DOHH2 (cell line): Measurements from ENCODE around the gene PSMD3.

Experiments used
- H3F3A ChIP-seq: fragments of 200-600 bp; sonication (generic), shearing (Covaris generic); 2 replicates; pipeline ENCODE4 v1.6.0; 2016; ENCODE audit warnings: antibody characterized with exemption, mild to moderate bottlenecking; ENCODE audit not compliant: control insufficient read depth, insufficient read depth
- H3K27ac ChIP-seq: fragments of 200-600 bp; sonication (generic); 2 replicates; pipeline ENCODE4 v1.5.1; 2014; ENCODE audit warnings: low read depth, mild to moderate bottlenecking, low read length, moderate library complexity
- H3K27me3 ChIP-seq: fragments of 200-600 bp; sonication (generic); 2 replicates; pipeline ENCODE4 v1.6.1; 2014; ENCODE audit warnings: mild to moderate bottlenecking, low read length, mixed read lengths; ENCODE audit not compliant: control insufficient read depth
- H3K36me3 ChIP-seq: fragments of 200-600 bp; sonication (generic); 2 replicates; pipeline ENCODE4 v1.6.1; 2014; ENCODE audit warnings: mild to moderate bottlenecking, low read length, moderate library complexity, mixed read lengths; ENCODE audit not compliant: control insufficient read depth
- H3K4me1 ChIP-seq: fragments of 200-600 bp; sonication (generic); 2 replicates; pipeline ENCODE4 v1.6.1; 2014; ENCODE audit warnings: mild to moderate bottlenecking, low read length, mixed read lengths; ENCODE audit not compliant: control insufficient read depth
- H3K4me2 ChIP-seq: fragments of 200-600 bp; sonication (generic); 2 replicates; pipeline ENCODE4 v1.6.0; 2014; ENCODE audit warnings: mild to moderate bottlenecking, low read length, moderate library complexity
- H3K4me3 ChIP-seq: fragments of 200-600 bp; sonication (generic); 2 replicates; pipeline ENCODE4 v1.5.1; 2014; ENCODE audit warnings: mild to moderate bottlenecking, low read length, mixed read lengths
- H3K79me2 ChIP-seq: fragments of 200-600 bp; sonication (generic); 2 replicates; pipeline ENCODE4 v1.6.1; 2014; ENCODE audit warnings: mild to moderate bottlenecking, low read length, mixed read lengths; ENCODE audit not compliant: control insufficient read depth
- H3K9me2 ChIP-seq: fragments of 200-600 bp; sonication (generic); replicated peaks from 2 replicates; pipeline ENCODE4 v1.6.1; 2014; ENCODE audit warnings: mild to moderate bottlenecking, low read length, mixed read lengths; ENCODE audit not compliant: control insufficient read depth
- H3K9me3 ChIP-seq: fragments of 200-600 bp; sonication (generic); 2 replicates; pipeline ENCODE4 v1.6.1; 2014; ENCODE audit warnings: antibody characterized with exemption, low read length, mixed read lengths; ENCODE audit not compliant: control insufficient read depth, insufficient read depth
- H4K20me1 ChIP-seq: fragments of 200-600 bp; sonication (generic); 2 replicates; pipeline ENCODE4 v1.6.0; 2014; ENCODE audit warnings: low read depth, mild to moderate bottlenecking, antibody characterized with exemption, low read length, moderate library complexity; ENCODE audit not compliant: control insufficient read depth, insufficient read depth
- EZH2phosphoT487 ChIP-seq: fragments of 200-600 bp; sonication (generic); IDR thresholded peaks from 2 replicates; pipeline ENCODE4 v1.6.1; 2017; ENCODE audit warnings: borderline replicate concordance, mild to moderate bottlenecking, antibody characterized with exemption, low read length, moderate library complexity, mixed read lengths
- TF ChIP-seq, protein P1 (sequence below): fragments of 200-600 bp; sonication (generic); IDR thresholded peaks from one replicate; pipeline ENCODE4 v1.5.1; 2014; ENCODE audit warnings: antibody characterized with exemption, mild to moderate bottlenecking, low read depth, low read length; ENCODE audit not compliant: poor library complexity, severe bottlenecking

The PSMD3 gene

DNA sequence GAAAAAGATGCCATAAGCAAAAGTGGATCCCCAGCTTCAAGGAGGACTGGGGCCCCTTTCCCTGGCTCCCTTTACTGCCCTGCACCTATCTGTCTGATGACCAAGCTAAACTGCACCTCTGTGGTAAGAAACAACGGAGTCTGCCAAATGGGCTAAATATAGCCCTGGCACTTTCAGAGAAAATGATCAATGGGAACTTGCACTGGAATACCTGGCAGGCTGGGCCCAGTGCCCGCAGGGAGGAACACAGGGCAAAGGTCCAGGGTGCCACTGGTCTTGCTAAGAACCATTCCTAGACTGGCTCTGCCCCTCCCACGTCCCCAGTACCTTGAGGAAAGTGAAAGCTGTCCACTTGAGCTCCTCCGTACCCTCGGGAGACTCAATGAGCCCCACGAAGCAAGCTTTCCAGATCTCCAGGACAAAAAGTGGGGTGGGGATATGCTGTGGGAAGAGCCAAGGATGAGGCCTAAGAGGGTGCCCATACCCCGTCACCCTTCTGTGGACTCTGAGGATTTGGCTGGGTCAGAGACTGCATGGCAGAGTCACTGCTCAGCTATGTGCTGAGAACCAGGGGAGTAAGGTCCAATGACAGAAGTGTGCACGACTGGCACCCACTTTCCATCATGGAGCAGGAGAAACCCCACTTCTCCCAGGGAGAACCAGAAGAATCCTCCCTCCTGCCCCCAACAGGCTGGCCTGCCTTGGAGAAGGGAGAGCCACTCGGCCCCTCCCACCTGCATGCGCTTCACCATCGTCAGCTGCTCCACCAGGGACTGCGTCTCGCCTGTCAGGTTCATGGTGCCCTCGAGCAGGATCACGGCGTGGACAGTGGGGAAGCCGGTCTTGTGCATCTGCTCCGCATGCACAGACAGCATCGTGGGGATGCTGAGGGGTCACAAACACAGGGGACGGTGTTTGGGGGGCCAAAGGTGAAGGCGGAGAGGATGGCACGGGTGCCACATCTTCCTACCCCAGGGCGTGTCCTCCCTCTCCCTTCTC lies 52.0 kb downstream of the PSMD3 start:
- H4K20me1 ChIP-seq, result no peaks in the 10 kb centered on the region
- H3K9me3 ChIP-seq, result no peaks in the 10 kb centered on the region
- no peaks in the 10 kb centered on the region for H3K27me3 ChIP-seq
- H3K4me1 ChIP-seq, result no peaks in the 10 kb centered on the region
- H3K4me2 ChIP-seq, result no peak overlapping the region
- TF ChIP-seq EZH2phosphoT487, result no peak
- TF ChIP-seq, protein P1, sequence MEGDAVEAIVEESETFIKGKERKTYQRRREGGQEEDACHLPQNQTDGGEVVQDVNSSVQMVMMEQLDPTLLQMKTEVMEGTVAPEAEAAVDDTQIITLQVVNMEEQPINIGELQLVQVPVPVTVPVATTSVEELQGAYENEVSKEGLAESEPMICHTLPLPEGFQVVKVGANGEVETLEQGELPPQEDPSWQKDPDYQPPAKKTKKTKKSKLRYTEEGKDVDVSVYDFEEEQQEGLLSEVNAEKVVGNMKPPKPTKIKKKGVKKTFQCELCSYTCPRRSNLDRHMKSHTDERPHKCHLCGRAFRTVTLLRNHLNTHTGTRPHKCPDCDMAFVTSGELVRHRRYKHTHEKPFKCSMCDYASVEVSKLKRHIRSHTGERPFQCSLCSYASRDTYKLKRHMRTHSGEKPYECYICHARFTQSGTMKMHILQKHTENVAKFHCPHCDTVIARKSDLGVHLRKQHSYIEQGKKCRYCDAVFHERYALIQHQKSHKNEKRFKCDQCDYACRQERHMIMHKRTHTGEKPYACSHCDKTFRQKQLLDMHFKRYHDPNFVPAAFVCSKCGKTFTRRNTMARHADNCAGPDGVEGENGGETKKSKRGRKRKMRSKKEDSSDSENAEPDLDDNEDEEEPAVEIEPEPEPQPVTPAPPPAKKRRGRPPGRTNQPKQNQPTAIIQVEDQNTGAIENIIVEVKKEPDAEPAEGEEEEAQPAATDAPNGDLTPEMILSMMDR, result no peak
- H3K27ac ChIP-seq, result no peak overlapping the region
- no peaks in the 10 kb centered on the region for H3K9me2 ChIP-seq
- H3K4me3 ChIP-seq, result no peak overlapping the region
- no peaks in the 10 kb centered on the region for H3F3A ChIP-seq
- peaks cover 51% of the 10 kb centered on the region for H3K36me3 ChIP-seq
- H3K79me2 ChIP-seq, result no peaks in the 10 kb centered on the region

DNA sequence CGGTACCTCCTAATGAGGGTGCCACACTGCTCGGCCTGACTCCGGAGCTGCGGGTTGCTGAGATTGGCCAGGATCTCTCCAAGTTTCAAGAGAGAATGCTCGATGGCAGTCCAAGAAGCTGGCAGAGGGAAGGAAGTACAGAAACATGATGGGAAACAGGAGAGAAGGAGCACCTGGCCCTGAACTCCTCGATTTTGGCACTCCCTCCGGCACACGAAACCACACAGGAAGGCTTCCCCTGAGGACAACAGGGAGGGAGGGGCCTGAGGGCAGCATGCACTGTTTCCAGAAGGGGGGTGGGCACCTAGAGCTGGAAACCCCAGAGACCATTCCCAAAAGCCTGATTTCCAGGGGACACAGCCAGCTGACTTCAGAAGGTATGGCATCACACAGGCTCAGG lies 52.7 kb downstream of the PSMD3 start:
- H3F3A ChIP-seq, result no peaks in the 10 kb centered on the region
- H3K4me2 ChIP-seq, result no peak overlapping the region
- H3K27ac ChIP-seq, result no peak overlapping the region
- no peaks in the 10 kb centered on the region for H4K20me1 ChIP-seq
- no peaks in the 10 kb centered on the region for H3K4me1 ChIP-seq
- peaks cover 51% of the 10 kb centered on the region for H3K36me3 ChIP-seq
- H3K4me3 ChIP-seq, result no peak overlapping the region
- TF ChIP-seq EZH2phosphoT487, result no peak
- TF ChIP-seq, protein P1, result no peak
- no peaks in the 10 kb centered on the region for H3K9me2 ChIP-seq
- no peaks in the 10 kb centered on the region for H3K27me3 ChIP-seq
- no peaks in the 10 kb centered on the region for H3K9me3 ChIP-seq
- no peaks in the 10 kb centered on the region for H3K79me2 ChIP-seq

DNA sequence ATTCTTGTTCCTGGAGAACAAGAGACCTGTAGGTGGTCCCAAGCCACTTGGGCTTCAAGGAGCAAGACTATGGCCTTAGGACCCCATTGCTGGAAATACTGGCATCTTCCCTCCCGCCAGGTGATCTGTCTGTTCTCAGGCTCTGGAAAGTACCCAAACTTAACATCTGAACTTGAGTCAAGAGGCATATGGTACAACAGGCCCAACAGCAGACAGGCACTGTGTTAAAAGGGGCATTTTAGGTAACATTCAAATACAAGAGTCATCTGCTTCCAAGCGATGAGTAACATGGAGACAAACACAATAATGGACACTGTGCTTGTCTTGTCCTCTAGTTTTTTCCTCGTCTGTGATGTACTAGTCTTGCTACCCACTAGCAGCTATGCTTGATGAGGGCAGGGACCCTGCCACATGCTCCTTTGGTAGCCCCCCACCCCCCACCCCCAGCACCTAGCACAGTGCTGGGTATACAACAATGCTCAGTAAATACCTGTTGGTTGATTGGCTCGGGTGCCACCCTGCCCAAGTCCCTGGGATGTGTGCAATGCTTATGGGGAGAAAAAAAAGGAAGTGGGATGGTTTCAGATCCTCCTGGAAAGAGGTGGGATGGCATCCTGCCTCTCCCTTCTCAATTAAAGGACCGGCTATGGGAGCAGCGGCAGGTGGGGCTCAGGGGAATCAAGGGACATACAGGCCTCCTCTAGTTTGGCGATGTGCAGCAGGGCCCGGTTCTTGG lies 54.0 kb downstream of the PSMD3 start:
- no peaks in the 10 kb centered on the region for H3K4me1 ChIP-seq
- peaks cover 39% of the 10 kb centered on the region for H3K36me3 ChIP-seq
- TF ChIP-seq, protein P1, result no peak
- no peak for TF ChIP-seq EZH2phosphoT487
- no peaks in the 10 kb centered on the region for H3K9me2 ChIP-seq
- no peak overlapping the region for H3K27ac ChIP-seq
- no peaks in the 10 kb centered on the region for H3K9me3 ChIP-seq
- H3K27me3 ChIP-seq, result no peaks in the 10 kb centered on the region
- no peaks in the 10 kb centered on the region for H3F3A ChIP-seq
- no peak overlapping the region for H3K4me3 ChIP-seq
- H3K79me2 ChIP-seq, result no peaks in the 10 kb centered on the region
- H4K20me1 ChIP-seq, result no peaks in the 10 kb centered on the region
- no peak overlapping the region for H3K4me2 ChIP-seq
